Activated CD4-positive, alpha-beta memory T cell treated with anti-CD3 and anti-CD28 coated beads, Interleukin-2, amount 10 ng/mL, durations not matched to agents 7 days and 5 days (primary cell): ENCODE results near the gene AFF4. TPM values are rescaled to one million over a fixed set of nuclear protein-coding genes. Genes with fewer than 3 reads are reported as not detected.
A peak's percentile ranks its signal among the peaks of the same experiment; 100 is the strongest.
"Not testable (repeated sequence)": the region's sequence is repeated elsewhere in the genome, so short reads cannot be mapped to it uniquely, and the experiment has no call there.

Source experiments
- CTCF ChIA-PET: fragments of 350-600 bp; sonication (Branson Sonifier 250); formaldehyde crosslinking; loops from one replicate; lab custom pipeline; 2021; ENCODE audit warnings: antibody characterized with exemption, inconsistent platforms; lab: Charles Lee
- POLR2A ChIA-PET: fragments of 350-600 bp; sonication (Branson Sonifier 250); formaldehyde crosslinking; loops from one replicate; lab custom pipeline; 2021; ENCODE audit warnings: antibody characterized with exemption; lab: Charles Lee
- DNase-seq: peaks from one replicate; pipeline ENCODE4 v3.0.0-alpha.2; 2020
- H3K27ac Mint-ChIP-seq: one replicate; pipeline ENCODE4 v1.8.0; 2021; ENCODE audit warnings: mild to moderate bottlenecking, mixed read lengths
- H3K27me3 Mint-ChIP-seq: one replicate; pipeline ENCODE4 v1.8.0; 2021; ENCODE audit warnings: mixed read lengths
- H3K36me3 Mint-ChIP-seq: one replicate; pipeline ENCODE4 v1.8.0; 2021; ENCODE audit warnings: low read depth, mixed read lengths
- H3K4me1 Mint-ChIP-seq: one replicate; pipeline ENCODE4 v1.8.0; 2021; ENCODE audit warnings: mixed read lengths
- H3K4me3 Mint-ChIP-seq: one replicate; pipeline ENCODE4 v1.8.0; 2021; ENCODE audit warnings: mild to moderate bottlenecking, mixed read lengths
- H3K9me3 Mint-ChIP-seq: one replicate; pipeline ENCODE4 v1.8.0; 2021; ENCODE audit warnings: mixed read lengths
- total RNA-seq, 2 experiments: library from RNA; stranded (reverse); gene quantifications; one replicate each; pipeline ENCODE4 v1.2.3, GENCODE V29; 2021

Gene AFF4
- total RNA-seq, 2 experiments from 2014 or later = 33.1 to 33.3 TPM

- H3K27ac Mint-ChIP-seq, DNase-seq, H3K36me3 Mint-ChIP-seq, H3K27me3 Mint-ChIP-seq, H3K9me3 Mint-ChIP-seq, CTCF ChIA-PET, H3K4me3 Mint-ChIP-seq, H3K4me1 Mint-ChIP-seq: not testable (repeated sequence)
- POLR2A ChIA-PET = interaction anchor here (0.6 to 1.6 kb wide), 2 partner anchors 9 to 1128 kb away, joined by 3 to 8 read pairs; partner anchors contain the start of gene AFF4
Measured at GRCh38 chr5:132972436-132972828, 9.0 kb upstream of the AFF4 start.

GRCh38 chr5:132971483-132972435 is 8.3 kb upstream of the AFF4 start:
- no peak for DNase-seq
- Mint-ChIP-seq H3K4me3 (no peak overlapping the region), H3K27me3 (peaks cover 3% of the 10 kb centered on the region), H3K27ac (no peak overlapping the region), H3K36me3 (peaks cover 1% of the 10 kb centered on the region), H3K9me3 (peaks cover under 1% of the 10 kb centered on the region), H3K4me1 (no peaks in the 10 kb centered on the region)
- CTCF ChIA-PET = no interaction called here
- POLR2A ChIA-PET = interaction anchor here (0.6 to 1.6 kb wide), 2 partner anchors 9 to 1129 kb away, joined by 3 to 8 read pairs; partner anchors contain the start of gene AFF4

DNA sequence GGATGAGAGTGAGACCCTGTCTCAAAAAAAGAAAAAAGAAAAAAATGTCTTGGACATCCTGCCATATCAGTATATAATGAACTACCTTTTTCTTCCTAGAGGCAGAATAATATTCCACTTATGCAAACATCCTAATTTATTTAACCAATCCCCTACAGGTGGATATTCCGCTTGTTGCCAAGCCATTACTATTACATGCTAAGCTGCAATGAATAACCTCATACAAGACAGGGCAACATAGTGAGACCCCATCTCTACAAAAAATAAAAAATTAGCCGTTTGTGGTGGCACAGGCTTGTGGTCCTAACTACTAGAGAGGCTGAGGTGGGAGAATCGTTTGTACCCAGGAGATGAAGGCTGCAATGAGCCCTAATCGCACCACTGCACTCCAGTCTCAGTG is 1.7 kb upstream of the AFF4 start:
- H3K4me1 Mint-ChIP-seq = peaks cover 21% of the 10 kb centered on the region
- CTCF ChIA-PET = no interaction called here
- H3K9me3 Mint-ChIP-seq = no peaks in the 10 kb centered on the region
- H3K27ac Mint-ChIP-seq = no peak overlapping the region
- peaks cover 14% of the 10 kb centered on the region for H3K36me3 Mint-ChIP-seq
- no peak for DNase-seq
- H3K4me3 Mint-ChIP-seq = no peak overlapping the region
- H3K27me3 Mint-ChIP-seq = no peaks in the 10 kb centered on the region
- POLR2A ChIA-PET = interaction anchor here (3.1 kb wide), 1 partner anchor 11 kb away, joined by 14 read pairs; no protein-coding TSS in a partner anchor

DNA sequence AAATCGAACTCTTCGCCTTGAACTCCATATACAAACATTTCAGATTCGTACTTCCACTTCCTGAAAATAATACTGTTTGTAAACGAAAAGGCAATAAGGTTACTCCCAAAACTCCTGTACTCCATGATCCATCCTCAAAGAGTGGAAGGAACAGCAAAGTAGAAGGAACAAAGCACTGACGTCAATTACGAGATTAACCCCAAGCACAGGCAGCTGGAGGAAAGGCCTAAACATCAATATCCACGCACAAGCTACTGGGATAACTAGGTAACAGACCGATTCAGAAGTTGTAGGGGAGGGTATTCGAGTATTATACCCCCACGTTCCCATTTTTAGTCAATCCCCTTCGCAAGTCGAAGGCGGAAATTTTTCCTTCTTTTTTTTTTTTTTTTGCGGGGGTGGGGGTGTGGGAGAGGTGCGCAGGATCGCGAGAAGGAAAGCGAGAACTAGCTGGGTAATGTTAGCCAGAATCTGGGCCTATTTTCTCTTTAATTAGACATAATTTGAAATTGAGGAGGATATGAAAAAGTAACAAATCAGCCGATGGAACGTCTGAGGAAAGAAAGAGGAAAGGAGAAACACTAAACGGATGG is 909 bp downstream of the AFF4 start:
- H3K4me3 Mint-ChIP-seq = peak overlapping the region; percentile 98
- H3K27me3 Mint-ChIP-seq = no peaks in the 10 kb centered on the region
- peaks cover 27% of the 10 kb centered on the region for H3K4me1 Mint-ChIP-seq
- CTCF ChIA-PET = interaction anchor here (0.6 to 2.7 kb wide), 8 partner anchors 14 to 1007 kb away, joined by 3 to 9 read pairs (median 4); partner anchors contain the start of gene HSPA4
- H3K9me3 Mint-ChIP-seq = no peaks in the 10 kb centered on the region
- peaks cover 26% of the 10 kb centered on the region for H3K36me3 Mint-ChIP-seq
- peak overlapping the region; percentile 94 for H3K27ac Mint-ChIP-seq
- no peak for DNase-seq
- POLR2A ChIA-PET = interaction anchor here (0.6 to 3.5 kb wide), 13 partner anchors 10 to 593 kb away, joined by 3 to 47 read pairs (median 3); partner anchors contain the start of genes GDF9, HSPA4, IRF1 and SLC22A5

DNA sequence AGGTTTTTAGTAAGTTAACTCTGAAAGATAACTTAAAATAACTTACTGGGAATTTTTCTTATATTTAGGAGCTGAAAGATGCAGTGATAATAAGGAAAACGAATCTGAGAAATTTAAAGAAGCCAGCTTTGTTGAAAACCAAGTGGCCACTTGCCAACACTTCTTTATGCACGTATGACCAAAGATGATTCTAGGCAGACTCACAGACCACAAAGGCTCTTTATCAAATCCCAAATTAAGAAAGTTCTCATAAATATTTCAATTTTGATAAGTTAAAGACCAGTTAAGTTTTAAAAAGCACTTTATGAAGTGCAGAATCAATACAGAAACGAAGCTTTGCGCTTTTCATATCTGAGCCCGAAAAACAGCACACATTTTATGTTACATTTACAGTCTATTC is 1.5 kb downstream of the AFF4 start:
- peak overlapping the region; percentile 94 for H3K27ac Mint-ChIP-seq
- H3K9me3 Mint-ChIP-seq = no peaks in the 10 kb centered on the region
- POLR2A ChIA-PET = interaction anchor here (1.0 to 3.5 kb wide), 7 partner anchors 11 to 214 kb away, joined by 3 to 47 read pairs (median 8); partner anchors contain the start of genes GDF9, HSPA4 and UQCRQ
- peaks cover 26% of the 10 kb centered on the region for H3K36me3 Mint-ChIP-seq
- H3K4me3 Mint-ChIP-seq = peak overlapping the region; percentile 98
- CTCF ChIA-PET = interaction anchor here (1.0 to 2.7 kb wide), 6 partner anchors 14 to 1008 kb away, joined by 3 to 9 read pairs (median 4); partner anchors contain the start of gene HSPA4
- DNase-seq = no peak
- H3K4me1 Mint-ChIP-seq = peaks cover 27% of the 10 kb centered on the region
- H3K27me3 Mint-ChIP-seq = no peaks in the 10 kb centered on the region

- ChIA-PET POLR2A (interaction anchor here (1.0 to 3.5 kb wide), 4 partner anchors 24 to 213 kb away, joined by 3 to 47 read pairs (median 14); partner anchors contain the start of genes GDF9, HSPA4 and UQCRQ), CTCF (interaction anchor here (1.2 to 2.7 kb wide), 3 partner anchors 18 to 175 kb away, joined by 3 to 9 read pairs (median 4); partner anchors contain the start of gene HSPA4)
- Mint-ChIP-seq H3K4me1 (peaks cover 27% of the 10 kb centered on the region), H3K36me3 (peaks cover 26% of the 10 kb centered on the region), H3K4me3 (peak overlapping the region; percentile 98), H3K27ac (peak overlapping the region; percentile 94)
- H3K9me3 Mint-ChIP-seq, DNase-seq, H3K27me3 Mint-ChIP-seq: not testable (repeated sequence)
Measured at GRCh38 chr5:132961123-132961815, 2.2 kb downstream of the AFF4 start.

DNA sequence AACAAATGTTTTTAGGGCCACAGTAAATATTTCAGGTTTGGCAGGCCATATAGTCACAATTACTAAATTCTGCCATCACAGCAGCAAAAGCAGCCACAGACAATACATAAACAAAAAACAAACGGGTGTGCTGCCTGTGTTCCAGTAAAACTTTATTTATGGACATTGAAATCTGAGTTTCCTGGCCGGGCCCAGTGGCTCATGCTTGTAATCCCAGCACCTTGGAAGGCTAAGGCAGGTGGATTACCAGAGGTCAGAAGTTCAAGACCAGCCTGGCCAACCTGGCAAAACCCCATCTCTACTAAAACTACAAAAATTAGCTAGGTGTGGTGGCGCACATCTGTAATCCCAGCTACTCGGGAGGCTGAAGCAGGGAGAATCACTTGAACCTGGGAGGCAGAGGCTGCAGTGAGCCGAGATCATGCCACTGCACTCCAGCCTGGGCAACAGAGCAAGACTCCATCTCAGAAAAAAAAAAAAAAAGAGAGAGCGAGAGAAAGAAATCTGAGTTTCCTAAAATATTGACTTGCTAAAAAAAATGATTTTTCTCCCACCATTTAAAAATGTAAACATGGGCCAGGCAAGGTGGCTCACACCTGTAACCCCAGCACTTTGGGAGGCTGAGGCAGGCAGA is 7.2 kb downstream of the AFF4 start:
- POLR2A ChIA-PET = interaction anchor here (0.6 kb wide), 1 partner anchor 100 kb away, joined by 3 read pairs; no protein-coding TSS in a partner anchor
- CTCF ChIA-PET, H3K9me3 Mint-ChIP-seq, DNase-seq, H3K27me3 Mint-ChIP-seq, H3K4me3 Mint-ChIP-seq, H3K27ac Mint-ChIP-seq: not testable (repeated sequence)
- Mint-ChIP-seq H3K36me3 (peaks cover 39% of the 10 kb centered on the region), H3K4me1 (peaks cover 29% of the 10 kb centered on the region)

GRCh38 chr5:132953710-132954109 is 9.7 kb downstream of the AFF4 start:
- H3K4me1 Mint-ChIP-seq = peaks cover 15% of the 10 kb centered on the region
- no peaks in the 10 kb centered on the region for H3K9me3 Mint-ChIP-seq
- ChIA-PET CTCF (interaction anchor here (1.0 kb wide), 1 partner anchor 13 kb away, joined by 4 read pairs; no protein-coding TSS in a partner anchor), POLR2A (interaction anchor here (1.4 kb wide), 1 partner anchor 11 kb away, joined by 3 read pairs; no protein-coding TSS in a partner anchor)
- no peak for DNase-seq
- no peaks in the 10 kb centered on the region for H3K27me3 Mint-ChIP-seq
- no peak overlapping the region for H3K27ac Mint-ChIP-seq
- H3K4me3 Mint-ChIP-seq = no peak overlapping the region
- H3K36me3 Mint-ChIP-seq = peaks cover 35% of the 10 kb centered on the region

GRCh38 chr5:132952829-132953228 is 10.6 kb downstream of the AFF4 start:
- CTCF ChIA-PET = interaction anchor here (0.5 to 1.0 kb wide), 2 partner anchors 14 to 1133 kb away, joined by 3 to 4 read pairs; no protein-coding TSS in a partner anchor
- H3K27ac Mint-ChIP-seq = no peak overlapping the region
- H3K27me3 Mint-ChIP-seq = no peaks in the 10 kb centered on the region
- no peak overlapping the region for H3K4me3 Mint-ChIP-seq
- DNase-seq = no peak
- POLR2A ChIA-PET = no interaction called here
- no peaks in the 10 kb centered on the region for H3K9me3 Mint-ChIP-seq
- H3K4me1 Mint-ChIP-seq = peaks cover 14% of the 10 kb centered on the region
- peaks cover 31% of the 10 kb centered on the region for H3K36me3 Mint-ChIP-seq

- Mint-ChIP-seq H3K9me3 (no peaks in the 10 kb centered on the region), H3K27ac (no peak overlapping the region), H3K4me1 (peaks cover 14% of the 10 kb centered on the region), H3K27me3 (no peaks in the 10 kb centered on the region), H3K36me3 (peaks cover 34% of the 10 kb centered on the region), H3K4me3 (no peak overlapping the region)
- CTCF ChIA-PET = no interaction called here
- POLR2A ChIA-PET = no interaction called here
- no peak for DNase-seq
Measured at GRCh38 chr5:132951897-132952296, 11.5 kb downstream of the AFF4 start.

GRCh38 chr5:132949136-132949535 is 14.3 kb downstream of the AFF4 start:
- DNase-seq = no peak
- peaks cover 28% of the 10 kb centered on the region for H3K36me3 Mint-ChIP-seq
- ChIA-PET CTCF (no interaction called here), POLR2A (no interaction called here)
- H3K4me3 Mint-ChIP-seq = no peak overlapping the region
- H3K27me3 Mint-ChIP-seq = no peaks in the 10 kb centered on the region
- no peaks in the 10 kb centered on the region for H3K9me3 Mint-ChIP-seq
- no peak overlapping the region for H3K27ac Mint-ChIP-seq
- peaks cover 19% of the 10 kb centered on the region for H3K4me1 Mint-ChIP-seq

GRCh38 chr5:132947671-132948070 is 15.8 kb downstream of the AFF4 start:
- H3K4me1 Mint-ChIP-seq = peaks cover 11% of the 10 kb centered on the region
- H3K4me3 Mint-ChIP-seq = no peak overlapping the region
- ChIA-PET CTCF (no interaction called here), POLR2A (no interaction called here)
- DNase-seq = no peak
- H3K36me3 Mint-ChIP-seq = peaks cover 25% of the 10 kb centered on the region
- no peaks in the 10 kb centered on the region for H3K9me3 Mint-ChIP-seq
- H3K27ac Mint-ChIP-seq = no peak overlapping the region
- no peaks in the 10 kb centered on the region for H3K27me3 Mint-ChIP-seq
